Measurements from ENCODE around the gene IKZF4. TPM values are rescaled to one million over a fixed set of nuclear protein-coding genes. Genes with fewer than 3 reads are reported as not detected.
A peak's percentile ranks its signal among the peaks of the same experiment; 100 is the strongest.
"Not testable (repeated sequence)": the region's sequence is repeated elsewhere in the genome, so short reads cannot be mapped to it uniquely, and the experiment has no call there.

Gene IKZF4
- total RNA-seq, 5 donors from 2014 or later (not counting 1 experiment from before 2014, with no cell fraction given): 6.1 to 14.9 (median 13.2) TPM

DNA sequence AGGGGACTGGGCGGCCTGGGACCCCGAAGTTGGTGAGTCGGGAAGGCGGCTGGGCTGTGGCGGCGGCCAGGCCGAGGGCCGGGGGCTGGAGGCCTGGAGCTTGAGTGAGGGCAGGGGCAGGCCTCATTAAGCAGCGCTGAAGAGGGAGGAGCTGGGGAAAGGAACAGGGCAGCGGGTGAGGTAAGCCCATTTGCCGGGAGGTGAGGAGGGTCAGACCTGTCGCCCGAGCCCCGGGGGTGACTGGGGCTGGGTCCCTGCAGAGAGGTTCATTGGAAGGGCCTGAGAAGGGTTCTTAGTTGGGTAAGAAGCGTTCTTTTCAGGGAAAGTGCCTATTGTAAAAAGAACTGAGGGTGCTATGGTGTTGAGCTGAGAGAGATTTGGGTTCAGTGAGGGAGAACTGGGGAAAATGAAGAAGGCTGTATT lies 46.5 kb upstream of the IKZF4 start:
- H3K4me1 ChIP-seq (ENCODE audit: control insufficient read depth in 1 of 2, extremely low read depth in 1 of 2, insufficient read depth in 2 of 2, low read length in 2 of 2): peaks cover 18 to 21% of the 10 kb centered on the region in 2 experiments
- no peaks in the 10 kb centered on the region for H3K9me3 Mint-ChIP-seq
- peaks cover 26 to 33% (median 29%) of the 10 kb centered on the region in 3 donors for H3K4me1 Mint-ChIP-seq
- no peak overlapping the region for H3K4me3 Mint-ChIP-seq
- ATAC-seq (replicated peaks in 1 of 4): peak in 3 of 4 experiments; percentile 17 to 18 (median 17)
- CTCF ChIA-PET: interaction anchor here (0.5 to 2.5 kb wide), 23 partner anchors 8 to 662 kb away, joined by 3 to 26 read pairs (median 4); partner anchors contain the start of genes DGKA (in 1 of the 2), DNAJC14 (in 1 of the 2), ESYT1 (in 1 of the 2) and ORMDL2 (in 1 of the 2)
- peak overlapping the region; percentile 3 for H3K27ac ChIP-seq (ENCODE audit: low read length)
- H3K27me3 ChIP-seq (replicated peaks in 1 of 2; ENCODE audit: control insufficient read depth in 2 of 2, extremely low read depth in 1 of 2, insufficient read depth in 2 of 2, low read length in 1 of 2): no peaks in the 10 kb centered on the region
- H3K36me3 Mint-ChIP-seq: peaks cover 10% of the 10 kb centered on the region
- H3K36me3 ChIP-seq (ENCODE audit: control insufficient read depth in 2 of 2, extremely low read depth in 1 of 2, insufficient read depth in 1 of 2, low read length in 1 of 2): peaks cover 0 to 12% of the 10 kb centered on the region in 2 donors
- POLR2A ChIA-PET: interaction anchor here (0.5 to 2.5 kb wide), 20 partner anchors 8 to 706 kb away, joined by 3 to 15 read pairs (median 4); partner anchors contain the start of genes ORMDL2 (in 2 of the 2), SARNP (in 2 of the 2), DNAJC14 (in 1 of the 2) and IL23A (in 1 of the 2)
- no peak overlapping the region for H3K27ac Mint-ChIP-seq
- peak in 12 of 35 experiments; percentile 9 to 44 (median 23) for DNase-seq
- H3K4me3 ChIP-seq (ENCODE audit: control insufficient read depth in 1 of 2, extremely low read depth in 1 of 2, low read length in 1 of 2): peak overlapping the region; percentile 69 to 89
- H3K27me3 Mint-ChIP-seq: no peaks in the 10 kb centered on the region
- 2% methylated on average over 13 of the region's 15 CpGs for WGBS (ENCODE audit: insufficient coverage)
- H3K9me3 ChIP-seq: no peaks in the 10 kb centered on the region

DNA sequence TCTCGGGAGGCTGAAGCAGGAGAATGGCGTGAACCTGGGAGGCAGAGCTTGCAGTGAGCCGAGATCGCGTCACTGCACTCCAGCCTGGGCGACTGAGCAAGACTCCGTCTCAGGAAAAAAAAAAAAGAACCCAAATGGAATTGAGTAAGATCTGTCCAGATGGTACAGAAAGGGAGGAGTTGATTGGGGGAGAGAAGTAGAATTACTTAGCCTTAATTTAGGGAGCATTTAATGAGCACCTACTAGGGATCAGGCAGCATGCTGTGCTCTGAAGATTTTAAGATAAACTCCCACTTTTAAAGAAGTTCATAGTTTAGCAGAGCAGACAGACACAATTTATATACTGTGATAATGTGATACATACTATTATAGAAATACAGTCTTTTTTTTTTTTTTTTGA lies 42.5 kb upstream of the IKZF4 start:
- H3K4me1 Mint-ChIP-seq: peaks cover 42 to 46% (median 44%) of the 10 kb centered on the region in 3 donors
- H3K4me3 ChIP-seq (ENCODE audit: control insufficient read depth in 1 of 2, extremely low read depth in 1 of 2, low read length in 1 of 2): no peak overlapping the region
- no peaks in the 10 kb centered on the region for H3K9me3 Mint-ChIP-seq
- peaks cover 22% of the 10 kb centered on the region for H3K36me3 Mint-ChIP-seq
- no peak for ATAC-seq (replicated peaks in 1 of 4)
- no peak for DNase-seq
- H3K4me3 Mint-ChIP-seq: no peak overlapping the region
- ChIA-PET POLR2A (no interaction called here), CTCF (interaction anchor here (0.7 to 0.8 kb wide), 2 partner anchors 18 to 113 kb away, joined by 3 to 9 read pairs; no protein-coding TSS in a partner anchor)
- 98% methylated on average over 7 of the region's 7 CpGs for WGBS (ENCODE audit: insufficient coverage)
- no peaks in the 10 kb centered on the region for H3K27me3 Mint-ChIP-seq
- H3K27me3 ChIP-seq (replicated peaks in 1 of 2; ENCODE audit: control insufficient read depth in 2 of 2, extremely low read depth in 1 of 2, insufficient read depth in 2 of 2, low read length in 1 of 2): no peaks in the 10 kb centered on the region
- H3K4me1 ChIP-seq (ENCODE audit: control insufficient read depth in 1 of 2, extremely low read depth in 1 of 2, insufficient read depth in 2 of 2, low read length in 2 of 2): peaks cover 15 to 19% of the 10 kb centered on the region in 2 experiments
- H3K27ac ChIP-seq (ENCODE audit: low read length): no peak overlapping the region
- H3K36me3 ChIP-seq (ENCODE audit: control insufficient read depth in 2 of 2, extremely low read depth in 1 of 2, insufficient read depth in 1 of 2, low read length in 1 of 2): peaks cover 0 to 23% of the 10 kb centered on the region in 2 donors
- H3K27ac Mint-ChIP-seq: no peak overlapping the region
- H3K9me3 ChIP-seq: no peaks in the 10 kb centered on the region

DNA sequence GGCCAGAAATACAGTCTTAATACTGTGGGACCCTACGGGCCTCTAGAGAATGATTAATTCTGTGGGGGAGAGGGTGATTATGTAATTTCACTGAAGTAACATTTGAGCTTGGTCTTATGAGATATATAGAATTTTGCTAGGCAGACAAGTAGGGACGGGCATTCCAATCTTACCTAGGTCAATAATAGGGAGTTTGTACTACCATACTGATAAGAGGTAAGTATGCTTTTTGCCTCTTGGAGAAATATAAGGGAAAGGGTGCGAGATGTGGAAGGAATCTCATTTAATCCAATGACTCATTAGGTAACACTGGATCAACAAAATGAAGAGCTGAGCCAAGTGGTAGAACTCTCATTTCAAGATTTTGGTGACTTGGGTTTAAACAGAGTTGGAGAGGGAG lies 41.8 kb upstream of the IKZF4 start:
- Histone ChIP-seq H3K27me3 (replicated peaks in 1 of 2; ENCODE audit: control insufficient read depth in 2 of 2, extremely low read depth in 1 of 2, insufficient read depth in 2 of 2, low read length in 1 of 2) (no peaks in the 10 kb centered on the region), H3K4me3 (ENCODE audit: control insufficient read depth in 1 of 2, extremely low read depth in 1 of 2, low read length in 1 of 2) (no peak overlapping the region), H3K36me3 (ENCODE audit: control insufficient read depth in 2 of 2, extremely low read depth in 1 of 2, insufficient read depth in 1 of 2, low read length in 1 of 2) (peaks cover 0 to 23% of the 10 kb centered on the region in 2 donors), H3K4me1 (ENCODE audit: control insufficient read depth in 1 of 2, extremely low read depth in 1 of 2, insufficient read depth in 2 of 2, low read length in 2 of 2) (peaks cover 15 to 19% of the 10 kb centered on the region in 2 experiments), H3K9me3 (no peaks in the 10 kb centered on the region), H3K27ac (ENCODE audit: low read length) (no peak overlapping the region)
- ChIA-PET POLR2A (no interaction called here), CTCF (interaction anchor here in 1 of 2 donors (0.6 kb wide), 1 partner anchor 15 kb away, joined by 3 read pairs; no protein-coding TSS in a partner anchor)
- Mint-ChIP-seq H3K27ac (no peak overlapping the region), H3K27me3 (no peaks in the 10 kb centered on the region), H3K4me3 (no peak overlapping the region), H3K4me1 (peaks cover 42 to 46% (median 44%) of the 10 kb centered on the region in 3 donors), H3K36me3 (peaks cover 22% of the 10 kb centered on the region), H3K9me3 (no peaks in the 10 kb centered on the region)
- no peak for DNase-seq
- no CpG with 5 or more reads among the region's 3 CpGs for WGBS (ENCODE audit: insufficient coverage)
- no peak for ATAC-seq (replicated peaks in 1 of 4)

DNA sequence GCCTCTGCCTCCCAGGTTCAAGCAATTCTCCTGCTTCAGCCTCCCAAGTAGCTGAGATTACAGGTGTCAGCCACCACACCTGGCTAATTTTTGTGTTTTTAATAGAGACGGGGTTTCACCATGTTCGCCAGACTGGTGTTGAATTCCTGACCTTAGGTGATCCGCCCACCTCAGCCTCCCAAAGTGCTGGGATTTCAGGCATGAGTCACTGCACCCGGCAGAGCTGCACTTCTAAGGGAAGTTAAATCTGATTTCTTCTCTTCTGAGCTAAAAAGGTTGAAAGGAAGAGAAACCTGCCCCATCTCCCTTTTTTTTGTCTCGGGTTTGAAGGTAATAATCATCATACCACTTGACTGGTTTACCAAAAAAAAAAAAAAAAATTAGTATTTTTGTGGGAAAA lies 39.0 kb upstream of the IKZF4 start:
- H3K36me3 Mint-ChIP-seq: peaks cover 31% of the 10 kb centered on the region
- 92% methylated on average over 2 of the region's 5 CpGs for WGBS (ENCODE audit: insufficient coverage)
- not testable (repeated sequence) for ATAC-seq (replicated peaks in 1 of 4)

DNA sequence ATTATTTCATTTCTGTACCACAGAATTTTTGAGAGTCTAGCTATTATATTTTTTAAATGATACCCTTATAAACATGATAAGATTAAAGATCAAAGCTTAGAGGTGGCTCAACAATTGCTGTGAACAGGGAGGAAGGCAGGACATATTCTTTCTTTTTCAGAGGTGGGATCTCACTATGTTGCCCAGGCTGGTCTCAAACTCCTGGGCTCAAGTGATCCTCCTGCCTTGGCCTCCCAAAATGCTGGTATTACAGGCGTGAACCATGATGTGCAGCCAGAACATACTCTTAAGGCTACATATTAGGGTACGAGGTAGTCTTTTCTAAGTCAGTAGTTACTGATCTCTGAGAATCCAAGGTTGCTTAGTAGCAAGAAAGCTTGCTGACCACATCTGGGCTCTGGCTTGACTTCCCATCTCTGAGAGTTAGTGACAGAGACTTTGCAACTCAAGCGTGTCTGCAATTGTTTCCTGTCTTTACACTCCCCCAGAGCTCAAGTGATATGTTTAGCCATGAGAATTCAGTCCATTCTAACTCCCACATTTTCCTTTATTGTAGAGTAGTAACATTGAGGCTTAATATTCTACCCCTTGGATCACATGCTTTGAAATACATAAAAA lies 38.4 kb upstream of the IKZF4 start:
- Mint-ChIP-seq H3K4me1 (peaks cover 28 to 33% (median 29%) of the 10 kb centered on the region in 3 donors), H3K4me3 (no peak overlapping the region), H3K27me3 (no peaks in the 10 kb centered on the region), H3K9me3 (no peaks in the 10 kb centered on the region), H3K27ac (no peak overlapping the region), H3K36me3 (peaks cover 31% of the 10 kb centered on the region)
- WGBS (ENCODE audit: insufficient coverage): 100% methylated on average over 2 of the region's 3 CpGs
- Histone ChIP-seq H3K36me3 (ENCODE audit: control insufficient read depth in 2 of 2, extremely low read depth in 1 of 2, insufficient read depth in 1 of 2, low read length in 1 of 2) (peaks cover 0 to 45% of the 10 kb centered on the region in 2 donors), H3K4me3 (ENCODE audit: control insufficient read depth in 1 of 2, extremely low read depth in 1 of 2, low read length in 1 of 2) (no peak overlapping the region), H3K9me3 (no peaks in the 10 kb centered on the region), H3K27me3 (replicated peaks in 1 of 2; ENCODE audit: control insufficient read depth in 2 of 2, extremely low read depth in 1 of 2, insufficient read depth in 2 of 2, low read length in 1 of 2) (no peaks in the 10 kb centered on the region), H3K4me1 (ENCODE audit: control insufficient read depth in 1 of 2, extremely low read depth in 1 of 2, insufficient read depth in 2 of 2, low read length in 2 of 2) (peaks cover 0 to 5% of the 10 kb centered on the region in 2 experiments), H3K27ac (ENCODE audit: low read length) (no peak overlapping the region)
- ChIA-PET POLR2A (interaction anchor here (0.6 to 1.1 kb wide), 6 partner anchors 9 to 173 kb away, joined by 3 to 15 read pairs (median 6); partner anchors contain the start of gene RAB5B (in 1 of the 2)), CTCF (interaction anchor here (0.6 to 1.3 kb wide), 10 partner anchors 8 to 269 kb away, joined by 3 to 8 read pairs (median 3); partner anchors contain the start of genes MYL6B (in 1 of the 2) and RAB5B (in 1 of the 2))
- no peak for ATAC-seq (replicated peaks in 1 of 4)
- DNase-seq: no peak

More for the DNA sequence above, 39.0 kb upstream of the IKZF4 start:
- not testable (repeated sequence) for H3K27ac ChIP-seq (ENCODE audit: low read length); H3K9me3 ChIP-seq; H3K4me3 Mint-ChIP-seq; H3K27me3 Mint-ChIP-seq; H3K4me1 ChIP-seq (ENCODE audit: control insufficient read depth in 1 of 2, extremely low read depth in 1 of 2, insufficient read depth in 2 of 2, low read length in 2 of 2); DNase-seq; H3K4me3 ChIP-seq (ENCODE audit: control insufficient read depth in 1 of 2, extremely low read depth in 1 of 2, low read length in 1 of 2); H3K27me3 ChIP-seq (replicated peaks in 1 of 2; ENCODE audit: control insufficient read depth in 2 of 2, extremely low read depth in 1 of 2, insufficient read depth in 2 of 2, low read length in 1 of 2); H3K9me3 Mint-ChIP-seq; H3K27ac Mint-ChIP-seq
- POLR2A ChIA-PET: interaction anchor here in 1 of 2 donors (0.6 to 1.1 kb wide), 4 partner anchors 8 to 172 kb away, joined by 3 to 15 read pairs (median 8); partner anchors contain the start of gene RAB5B
- H3K36me3 ChIP-seq (ENCODE audit: control insufficient read depth in 2 of 2, extremely low read depth in 1 of 2, insufficient read depth in 1 of 2, low read length in 1 of 2): peaks cover 0 to 42% of the 10 kb centered on the region in 2 donors
- peaks cover 33 to 38% (median 34%) of the 10 kb centered on the region in 3 donors for H3K4me1 Mint-ChIP-seq
- CTCF ChIA-PET: interaction anchor here (0.6 to 1.3 kb wide), 7 partner anchors 8 to 270 kb away, joined by 3 to 5 read pairs (median 3); partner anchors contain the start of genes MYL6B (in 1 of the 2) and RAB5B (in 1 of the 2)

DNA sequence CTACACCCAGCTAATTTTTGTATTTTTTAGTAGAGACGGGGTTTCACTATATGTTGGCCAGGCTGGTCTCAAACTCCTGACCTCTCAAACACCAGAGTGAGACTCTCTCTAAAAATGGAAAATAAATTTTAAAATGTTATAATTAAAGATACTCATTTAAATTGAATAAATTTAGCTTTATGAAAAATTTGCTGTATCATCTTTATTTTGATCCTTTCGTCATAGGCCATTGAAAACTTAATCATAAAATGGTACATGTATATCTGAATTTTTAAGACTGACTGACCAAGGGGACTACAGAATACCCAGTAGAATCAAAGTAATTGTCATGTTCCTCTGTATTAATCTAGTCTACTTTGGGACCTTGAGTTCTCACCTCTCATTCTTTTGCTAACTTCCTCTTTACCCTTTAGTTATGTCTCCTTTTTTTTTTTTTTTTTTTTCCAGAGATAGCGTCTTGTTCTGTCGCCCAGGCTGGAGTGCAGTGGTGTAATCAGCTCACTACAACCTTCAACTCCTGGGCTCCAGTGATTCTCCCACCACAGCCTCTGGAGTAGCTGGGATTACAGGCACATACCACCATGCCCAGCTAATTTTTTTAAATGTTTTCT lies 37.5 kb upstream of the IKZF4 start:
- WGBS (ENCODE audit: insufficient coverage): no CpG with 5 or more reads among the region's 4 CpGs
- Mint-ChIP-seq H3K27me3 (no peaks in the 10 kb centered on the region), H3K9me3 (no peaks in the 10 kb centered on the region), H3K27ac (peak overlapping the region in 1 of 2 donors; percentile 39), H3K4me3 (no peak overlapping the region), H3K4me1 (peaks cover 19 to 26% (median 23%) of the 10 kb centered on the region in 3 donors), H3K36me3 (peaks cover 26% of the 10 kb centered on the region)
- Histone ChIP-seq H3K4me1 (ENCODE audit: control insufficient read depth in 1 of 2, extremely low read depth in 1 of 2, insufficient read depth in 2 of 2, low read length in 2 of 2) (peaks cover 0 to 5% of the 10 kb centered on the region in 2 experiments), H3K4me3 (ENCODE audit: control insufficient read depth in 1 of 2, extremely low read depth in 1 of 2, low read length in 1 of 2) (no peak overlapping the region), H3K9me3 (no peaks in the 10 kb centered on the region), H3K27ac (ENCODE audit: low read length) (no peak overlapping the region), H3K27me3 (replicated peaks in 1 of 2; ENCODE audit: control insufficient read depth in 2 of 2, extremely low read depth in 1 of 2, insufficient read depth in 2 of 2, low read length in 1 of 2) (no peaks in the 10 kb centered on the region), H3K36me3 (ENCODE audit: control insufficient read depth in 2 of 2, extremely low read depth in 1 of 2, insufficient read depth in 1 of 2, low read length in 1 of 2) (peaks cover 0 to 48% of the 10 kb centered on the region in 2 donors)
- ChIA-PET CTCF (interaction anchor here (0.5 to 1.2 kb wide), 5 partner anchors 10 to 653 kb away, joined by 3 to 9 read pairs (median 5); partner anchors contain the start of gene RAB5B (in 1 of the 2)), POLR2A (interaction anchor here (0.6 to 2.2 kb wide), 5 partner anchors 9 to 652 kb away, joined by 3 to 13 read pairs (median 4); partner anchors contain the start of gene RAB5B (in 1 of the 2))
- DNase-seq (no peak), ATAC-seq (replicated peaks in 1 of 4) (no peak)

Data from T-cell (primary cell).